SJSA1 (cell line): ENCODE results near the gene FAM78A. TPM values are rescaled to one million over a fixed set of nuclear protein-coding genes. Genes with fewer than 3 reads are reported as not detected.
"Not testable (repeated sequence)": the region's sequence is repeated elsewhere in the genome, so short reads cannot be mapped to it uniquely, and the experiment has no call there.

Source experiments
- DNase-seq, 2 experiments: peaks; one replicate each; pipeline ENCODE4 v3.0.0-alpha.2; 2015 to 2020; ENCODE audit warnings: low spot score in 2 of 2, low read depth in 1 of 2
- H3K27ac ChIP-seq: fragments of 250-450 bp; sonication (Bioruptor Pico); 2 replicates; pipeline ENCODE4 v1.5.1; 2020; ENCODE audit warnings: mild to moderate bottlenecking, moderate library complexity
- H3K27me3 ChIP-seq: fragments of 250-450 bp; sonication (Bioruptor Pico); replicated peaks from 2 replicates; pipeline ENCODE4 v1.5.1; 2020; ENCODE audit warnings: mild to moderate bottlenecking, moderate library complexity
- H3K36me3 ChIP-seq: fragments of 250-450 bp; sonication (Bioruptor Pico); 2 replicates; pipeline ENCODE4 v1.5.1; 2020; ENCODE audit warnings: mild to moderate bottlenecking
- H3K4me1 ChIP-seq: fragments of 250-450 bp; sonication (Bioruptor Pico); replicated peaks from 2 replicates; pipeline ENCODE4 v1.6.1; 2021; ENCODE audit warnings: mild to moderate bottlenecking
- H3K4me3 ChIP-seq: fragments of 250-450 bp; sonication (Bioruptor Pico); 2 replicates; pipeline ENCODE4 v1.5.1; 2020; ENCODE audit warnings: mild to moderate bottlenecking
- H3K9me3 ChIP-seq: fragments of 250-450 bp; sonication (Bioruptor Pico); replicated peaks from 2 replicates; pipeline ENCODE4 v1.5.1; 2020; ENCODE audit warnings: mild to moderate bottlenecking
- total RNA-seq: library from RNA; depleted of rRNA; stranded (reverse); fragments of >200 nt; shearing (Covaris generic); gene quantifications from 2 replicates; pipeline ENCODE4 v1.2.3, GENCODE V29; 2014; rRNA removed

Gene FAM78A
- total RNA-seq, 1 experiment from 2014 or later, result 0.03 TPM

- no peak overlapping the region for H3K27ac ChIP-seq
- no peak for DNase-seq
- H3K4me1 ChIP-seq, result no peaks in the 10 kb centered on the region
- no peak overlapping the region for H3K4me3 ChIP-seq
- no peaks in the 10 kb centered on the region for H3K9me3 ChIP-seq
- no peaks in the 10 kb centered on the region for H3K27me3 ChIP-seq
- peaks cover 29% of the 10 kb centered on the region for H3K36me3 ChIP-seq
These were observed 58.8 kb downstream of the FAM78A start for GRCh38 chr9:131217331-131218031.

- Histone ChIP-seq H3K4me3 (no peak overlapping the region), H3K4me1 (no peaks in the 10 kb centered on the region), H3K36me3 (peaks cover 29% of the 10 kb centered on the region), H3K27ac (no peak overlapping the region), H3K27me3 (no peaks in the 10 kb centered on the region), H3K9me3 (no peaks in the 10 kb centered on the region)
- DNase-seq, result no peak
These were observed 59.5 kb downstream of the FAM78A start for GRCh38 chr9:131216806-131217205.

- Histone ChIP-seq H3K4me1 (no peaks in the 10 kb centered on the region), H3K4me3 (no peak overlapping the region), H3K27ac (no peak overlapping the region), H3K36me3 (peaks cover 40% of the 10 kb centered on the region), H3K9me3 (no peaks in the 10 kb centered on the region), H3K27me3 (no peaks in the 10 kb centered on the region)
- DNase-seq, result no peak
These were observed 61.4 kb downstream of the FAM78A start for GRCh38 chr9:131214876-131215275.

- H3K27ac ChIP-seq, result no peak overlapping the region
- H3K36me3 ChIP-seq, result peaks cover 45% of the 10 kb centered on the region
- no peak for DNase-seq
- H3K27me3 ChIP-seq, result no peaks in the 10 kb centered on the region
- no peak overlapping the region for H3K4me3 ChIP-seq
- no peaks in the 10 kb centered on the region for H3K4me1 ChIP-seq
- no peaks in the 10 kb centered on the region for H3K9me3 ChIP-seq
These were observed 61.9 kb downstream of the FAM78A start for GRCh38 chr9:131214286-131214856.

GRCh38 chr9:131211920-131212319 is 64.4 kb downstream of the FAM78A start:
- not testable (repeated sequence) for H3K27ac ChIP-seq, H3K9me3 ChIP-seq, H3K4me1 ChIP-seq, H3K27me3 ChIP-seq, H3K4me3 ChIP-seq, DNase-seq
- peaks cover 49% of the 10 kb centered on the region for H3K36me3 ChIP-seq

Other genes starting within 250 kb of the FAM78A start
- 0.19 and 0.61 TPM in 2 replicates for gene AIF1L, start 180.0 kb downstream of the FAM78A start, total RNA-seq
- 9.9 and 10.8 TPM in 2 replicates for gene NUP214, start 150.9 kb downstream of the FAM78A start, total RNA-seq
- gene PLPP7, start 13.2 kb upstream of the FAM78A start, total RNA-seq, result 0.08 TPM in 1 of 2 replicates, not detected in the other
- 38.4 and 41.1 TPM in 2 replicates for gene PRRC2B, start 117.6 kb upstream of the FAM78A start, total RNA-seq
- 25.6 and 34.6 TPM in 2 replicates for gene POMT1, start 226.4 kb upstream of the FAM78A start, total RNA-seq